ENCODE results near the gene KAT14.
"Not testable (repeated sequence)": the region's sequence is repeated elsewhere in the genome, so short reads cannot be mapped to it uniquely, and the experiment has no call there.

KAT14 gene

GRCh38 chr20:18226741-18227140 is 89.1 kb downstream of the KAT14 start:
- DNase-seq: not testable (repeated sequence)

DNA sequence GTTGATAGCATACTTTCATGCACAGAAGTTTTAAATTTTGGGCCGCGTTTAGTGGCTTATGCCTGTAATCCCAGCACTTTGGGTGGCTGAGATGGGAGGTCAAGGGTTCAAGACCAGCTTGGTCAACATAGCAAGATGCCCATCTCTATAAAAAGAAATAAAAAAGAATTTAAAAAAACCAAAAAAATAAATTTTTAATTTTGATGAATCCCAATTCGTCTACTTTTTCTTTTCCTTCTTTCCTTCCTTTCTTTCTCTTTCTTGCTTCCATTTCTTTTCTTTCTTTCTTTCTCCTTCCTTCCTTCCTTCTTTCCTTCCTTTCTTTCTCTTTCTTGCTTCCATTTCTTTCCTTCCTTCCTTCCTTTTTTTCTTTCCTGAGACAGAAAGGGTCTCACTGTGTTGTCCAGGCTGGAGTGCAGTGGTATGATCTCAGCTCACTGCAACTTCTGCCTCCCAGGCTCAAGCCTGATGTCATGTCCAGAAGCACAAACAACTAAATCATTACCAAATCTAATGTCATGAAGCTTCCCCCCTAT is 95.8 kb downstream of the KAT14 start:
- no peak for DNase-seq
